SK-N-SH treated with all-trans-retinoic acid at 6 μM for 48 hours (cell line): ENCODE results near the gene POMC.
"Not testable (repeated sequence)": the region's sequence is repeated elsewhere in the genome, so short reads cannot be mapped to it uniquely, and the experiment has no call there.

ENCODE experiments used
- ATAC-seq: fragments of 200-7000 bp; cut with Tn5 transposase; 3 replicates; pipeline ENCODE4 v1.9.1; 2020; ENCODE audit warnings: mild to moderate bottlenecking, moderate library complexity
- ARNTL ChIP-seq: fragments of 450-650 bp; formaldehyde crosslinking; IDR thresholded peaks from 2 replicates; pipeline ENCODE4 v1.5.0; 2020; ENCODE audit warnings: low read depth, mild to moderate bottlenecking, moderate library complexity, borderline replicate concordance
- BACH2 ChIP-seq: fragments of 250-450 bp; sonication (Bioruptor Pico); IDR thresholded peaks from 2 replicates; pipeline ENCODE4 v1.9.0; 2021; ENCODE audit warnings: mild to moderate bottlenecking, borderline replicate concordance
- CREB5 ChIP-seq: fragments of 250-450 bp; sonication (Bioruptor Pico); IDR thresholded peaks from 2 replicates; pipeline ENCODE4 v1.5.1; 2020; ENCODE audit warnings: low read depth, mild to moderate bottlenecking, moderate library complexity
- CSDC2 ChIP-seq: fragments of 250-450 bp; sonication (Bioruptor Pico); IDR thresholded peaks from 2 replicates; pipeline ENCODE4 v1.5.0; 2020; ENCODE audit warnings: mild to moderate bottlenecking, moderate library complexity
- CSRNP3 ChIP-seq: fragments of 250-450 bp; sonication (Bioruptor Pico); IDR thresholded peaks from 2 replicates; pipeline ENCODE4 v1.5.1; 2021; ENCODE audit warnings: mild to moderate bottlenecking, moderate library complexity
- ESRRG ChIP-seq: fragments of 250-450 bp; sonication (Bioruptor Pico); IDR thresholded peaks from 2 replicates; pipeline ENCODE4 v1.6.1; 2021; ENCODE audit warnings: mild to moderate bottlenecking
- GLIS3 ChIP-seq: fragments of 250-450 bp; sonication (Bioruptor Pico); IDR thresholded peaks from 2 replicates; pipeline ENCODE4 v1.5.0; 2020; ENCODE audit warnings: mild to moderate bottlenecking, moderate library complexity
- ISL1 ChIP-seq: fragments of 250-450 bp; sonication (Bioruptor Pico); IDR thresholded peaks from 2 replicates; pipeline ENCODE4 v2.1.2; 2022; ENCODE audit warnings: mild to moderate bottlenecking, moderate library complexity
- OSR1 ChIP-seq: fragments of 250-450 bp; sonication (Bioruptor Pico); IDR thresholded peaks from 2 replicates; pipeline ENCODE4 v1.8.0; 2022; ENCODE audit warnings: moderate library complexity, mild to moderate bottlenecking, inconsistent platforms
- PATZ1 ChIP-seq: fragments of 250-450 bp; sonication (Bioruptor Pico); IDR thresholded peaks from 2 replicates; pipeline ENCODE4 v1.8.0; 2020; ENCODE audit warnings: mild to moderate bottlenecking, moderate library complexity, borderline replicate concordance
- POU6F1 ChIP-seq: fragments of 250-450 bp; sonication (Bioruptor Pico); IDR thresholded peaks from 2 replicates; pipeline ENCODE4 v1.8.0; 2021; ENCODE audit warnings: low read depth, mild to moderate bottlenecking, moderate library complexity, borderline replicate concordance
- RARB ChIP-seq: fragments of 250-450 bp; sonication (Bioruptor Pico); IDR thresholded peaks from 2 replicates; pipeline ENCODE4 v1.8.0; 2021; ENCODE audit warnings: mild to moderate bottlenecking, moderate library complexity
- SNAI2 ChIP-seq: fragments of 250-450 bp; sonication (Bioruptor Pico); IDR thresholded peaks from 2 replicates; pipeline ENCODE4 v1.5.0; 2020; ENCODE audit warnings: mild to moderate bottlenecking, moderate library complexity
- TCF4 ChIP-seq: fragments of 250-450 bp; sonication (Bioruptor Pico); IDR thresholded peaks from 2 replicates; pipeline ENCODE4 v1.8.0; 2021; ENCODE audit warnings: mild to moderate bottlenecking, moderate library complexity, borderline replicate concordance
- TOX ChIP-seq: fragments of 250-450 bp; sonication (Bioruptor Pico); IDR thresholded peaks from 2 replicates; pipeline ENCODE4 v1.8.0; 2021; ENCODE audit warnings: mild to moderate bottlenecking, moderate library complexity, borderline replicate concordance
- ZC3H10 ChIP-seq: fragments of 250-450 bp; sonication (Bioruptor Pico); IDR thresholded peaks from 2 replicates; pipeline ENCODE4 v1.5.1; 2021; ENCODE audit warnings: mild to moderate bottlenecking, moderate library complexity
- ZFP3 ChIP-seq: fragments of 250-450 bp; sonication (Bioruptor Pico); IDR thresholded peaks from 2 replicates; pipeline ENCODE4 v1.5.0; 2020; ENCODE audit warnings: mild to moderate bottlenecking, moderate library complexity
- ZFP30 ChIP-seq: fragments of 450-650 bp; formaldehyde crosslinking; IDR thresholded peaks from 2 replicates; pipeline ENCODE4 v1.5.0; 2022; ENCODE audit warnings: mild to moderate bottlenecking, moderate library complexity
- ZNF565 ChIP-seq: fragments of 450-650 bp; formaldehyde crosslinking; conservative IDR thresholded peaks from 2 replicates; pipeline ENCODE4 v1.5.0; 2020; ENCODE audit warnings: low read depth, mild to moderate bottlenecking, moderate library complexity
- ZNF8 ChIP-seq: fragments of 450-650 bp; formaldehyde crosslinking; IDR thresholded peaks from 2 replicates; pipeline ENCODE4 v1.5.0; 2020; ENCODE audit warnings: mild to moderate bottlenecking, moderate library complexity

The POMC gene

GRCh38 chr2:25131253-25131566 lies 37.2 kb downstream of the POMC start (continued):
- no peak for TF ChIP-seq CSRNP3
- TF ChIP-seq SNAI2 (CRISPR knock-in tag) = no peak
- TF ChIP-seq BACH2 = no peak
- TF ChIP-seq ZNF565 = no peak
- no peak for TF ChIP-seq PATZ1 (CRISPR knock-in tag)
- no peak for TF ChIP-seq CSDC2 (CRISPR knock-in tag)
- TF ChIP-seq ZFP30 = no peak
- no peak for TF ChIP-seq TOX (CRISPR knock-in tag)
- TF ChIP-seq GLIS3 = no peak
- TF ChIP-seq ZFP3 = no peak
- TF ChIP-seq OSR1 (CRISPR knock-in tag) = no peak
- TF ChIP-seq ZC3H10 (CRISPR knock-in tag) = no peak

- no peak for TF ChIP-seq ISL1
- no peak for TF ChIP-seq TCF4
- no peak for TF ChIP-seq ARNTL (CRISPR knock-in tag)
- TF ChIP-seq TOX (CRISPR knock-in tag) = no peak
- TF ChIP-seq PATZ1 (CRISPR knock-in tag) = no peak
- no peak for TF ChIP-seq SNAI2 (CRISPR knock-in tag)
- no peak for TF ChIP-seq ZNF8 (CRISPR knock-in tag)
- ATAC-seq = peak; percentile 6; the same call in 1 of the 3 replicates
Measured at GRCh38 chr2:25129901-25130520, 38.4 kb downstream of the POMC start.

GRCh38 chr2:25127646-25128045 lies 40.7 kb downstream of the POMC start:
- no peak for ATAC-seq
- TF ChIP-seq TCF4 (no peak), POU6F1 (CRISPR knock-in tag) (no peak), CSRNP3 (no peak), ZNF565 (no peak), RARB (CRISPR knock-in tag) (no peak)

GRCh38 chr2:25127071-25127470 lies 41.3 kb downstream of the POMC start:
- ATAC-seq = not testable (repeated sequence)

GRCh38 chr2:25125976-25126375 lies 42.4 kb downstream of the POMC start:
- no peak for TF ChIP-seq TCF4

GRCh38 chr2:25125189-25125588 lies 43.2 kb downstream of the POMC start:
- no peak for ATAC-seq
- no peak for TF ChIP-seq CSRNP3
- TF ChIP-seq ISL1 = no peak
- no peak for TF ChIP-seq ZC3H10 (CRISPR knock-in tag)
- no peak for TF ChIP-seq ZNF565
- no peak for TF ChIP-seq ESRRG (CRISPR knock-in tag)
- no peak for TF ChIP-seq OSR1 (CRISPR knock-in tag)
- TF ChIP-seq ARNTL (CRISPR knock-in tag) = no peak
- TF ChIP-seq GLIS3 = no peak
- TF ChIP-seq CSDC2 (CRISPR knock-in tag) = no peak
- TF ChIP-seq CREB5 (CRISPR knock-in tag) = no peak
- no peak for TF ChIP-seq SNAI2 (CRISPR knock-in tag)

More at GRCh38 chr2:25125976-25126375, 42.4 kb downstream of the POMC start:
- no peak for ATAC-seq
